HepG2 (cell line): Measurements from ENCODE around the gene ZBTB2. TPM values are rescaled to one million over a fixed set of nuclear protein-coding genes. Genes with fewer than 3 reads are reported as not detected.

ENCODE experiments used
- CBX1 ChIP-seq: IDR thresholded peaks from one replicate; pipeline ENCODE4 v1.6.1; 2016; ENCODE audit warnings: antibody characterized with exemption, low read depth
- CC2D1A ChIP-seq: sonication (generic); formaldehyde crosslinking; IDR thresholded peaks from 2 replicates; pipeline ENCODE4 v1.8.1; 2023; ENCODE audit warnings: mild to moderate bottlenecking, missing genetic modification reagents
- FOXJ3 ChIP-seq: sonication (generic); formaldehyde crosslinking; IDR thresholded peaks from 2 replicates; pipeline ENCODE4 v1.4.0; 2020; ENCODE audit warnings: missing genetic modification reagents, mild to moderate bottlenecking, borderline replicate concordance
- GATAD2A ChIP-seq: IDR thresholded peaks from 2 replicates; pipeline ENCODE4 v1.6.1; 2016
- HMG20A ChIP-seq: IDR thresholded peaks from 2 replicates; pipeline ENCODE4 v1.6.1; 2016; ENCODE audit warnings: borderline replicate concordance
- HMGA1 ChIP-seq: sonication (generic); formaldehyde crosslinking; conservative IDR thresholded peaks from 2 replicates; pipeline ENCODE4 v1.4.0; 2020; ENCODE audit warnings: missing genetic modification reagents
- JUNB ChIP-seq: sonication (generic); formaldehyde crosslinking; IDR thresholded peaks from 2 replicates; pipeline ENCODE4 v1.8.0; 2022; ENCODE audit warnings: missing genetic modification reagents, mild to moderate bottlenecking, borderline replicate concordance
- KAT7 ChIP-seq: IDR thresholded peaks from 2 replicates; pipeline ENCODE4 v1.6.1; 2018; ENCODE audit warnings: borderline replicate concordance, missing compliant biosample characterization
- MYPOP ChIP-seq: sonication (generic); formaldehyde crosslinking; IDR thresholded peaks from 2 replicates; pipeline ENCODE4 v1.8.1; 2023; ENCODE audit warnings: mild to moderate bottlenecking, moderate library complexity, missing genetic modification reagents
- NCOA5 ChIP-seq: sonication (generic); formaldehyde crosslinking; IDR thresholded peaks from 2 replicates; pipeline ENCODE4 v1.4.0; 2020; ENCODE audit warnings: missing genetic modification reagents
- NFAT5 ChIP-seq: sonication (generic); formaldehyde crosslinking; IDR thresholded peaks from 2 replicates; pipeline ENCODE4 v1.4.0; 2020; ENCODE audit warnings: missing genetic modification reagents
- NFIB ChIP-seq: sonication (generic); formaldehyde crosslinking; IDR thresholded peaks from 2 replicates; pipeline ENCODE4 v1.9.0; 2021; ENCODE audit warnings: missing genetic modification reagents, mild to moderate bottlenecking, borderline replicate concordance
- NFYC ChIP-seq: IDR thresholded peaks from 2 replicates; pipeline ENCODE4 v1.6.1; 2016; ENCODE audit warnings: missing genetic modification reagents, missing compliant biosample characterization
- PRDM10 ChIP-seq: sonication (generic); formaldehyde crosslinking; IDR thresholded peaks from 2 replicates; pipeline ENCODE4 v1.4.0; 2020; ENCODE audit warnings: low read depth, missing genetic modification reagents
- REL ChIP-seq: sonication (generic); formaldehyde crosslinking; conservative IDR thresholded peaks from 2 replicates; pipeline ENCODE4 v1.8.0; 2022; ENCODE audit warnings: mild to moderate bottlenecking, missing genetic modification reagents, moderate library complexity
- ZBTB25 ChIP-seq: IDR thresholded peaks from 2 replicates; pipeline ENCODE4 v1.6.1; 2018; ENCODE audit warnings: missing genetic modification reagents
- ZMYM3 ChIP-seq: sonication (generic); formaldehyde crosslinking; IDR thresholded peaks from 2 replicates; pipeline ENCODE4 v1.5.1; 2020; ENCODE audit warnings: mild to moderate bottlenecking, missing genetic modification reagents
- ZNF205 ChIP-seq: IDR thresholded peaks from 2 replicates; pipeline ENCODE4 v1.6.1; 2018; ENCODE audit warnings: missing biosample characterization, missing genetic modification reagents
- ZNF761 ChIP-seq: sonication (generic); formaldehyde crosslinking; conservative IDR thresholded peaks from 2 replicates; pipeline ENCODE4 v1.4.0; 2020; ENCODE audit warnings: mild to moderate bottlenecking, missing genetic modification reagents
- polyA plus RNA-seq, 8 experiments: library from polyadenylated mRNA; depleted of rRNA in 3 of 8; stranded (reverse) in 7 of 8; unstranded in 1 of 8; fragments of >200 nt; fragmentation: Illumina TruSeq in 4 of 8; extraction: Trizol in 4 of 8; gene quantifications; 2 replicates each; pipeline versions ENCODE4 v1.2.1 to v1.2.3, GENCODE V29; 2011 to 2016; ENCODE audit warnings: low read depth in 4 of 8, missing spikeins in 1 of 8, mixed read lengths in 1 of 8; ENCODE audit not compliant: insufficient read depth in 1 of 8
- total RNA-seq, 5 experiments: library from RNA; depleted of rRNA; stranded (reverse); fragments of >200 nt; fragmentation: Illumina TruSeq; extraction: Trizol; gene quantifications; 2 replicates each; pipeline ENCODE4 v1.2.3, GENCODE V29; 2016; ENCODE audit warnings: low read depth in 1 of 5

Gene ZBTB2
- total and polyA plus RNA-seq, 2 of the 13 experiments (the other 11 are each of a cell fraction or from before 2014, with no cell fraction given), result 15.4 to 22.8 TPM

GRCh38 chr6:151389618-151390275, 1.6 kb downstream of the ZBTB2 start (continued):
- TF ChIP-seq CC2D1A (no peak), ZNF205 (CRISPR knock-in tag) (peak; percentile 12; the same call in 1 of the 2 replicates), CBX1 (no peak), FOXJ3 (CRISPR knock-in tag) (peak; percentile 65; the same call in 1 of the 2 replicates), NFAT5 (CRISPR knock-in tag) (peak; percentile 86; the same call in 1 of the 2 replicates), REL (CRISPR knock-in tag) (peak; percentile 88), ZBTB25 (CRISPR knock-in tag) (no peak; the same call in 1 of the 2 replicates), ZMYM3 (CRISPR knock-in tag) (peak; percentile 52; the same call in 1 of the 2 replicates), JUNB (no peak; the same call in 1 of the 2 replicates), GATAD2A (no peak; the same call in 1 of the 2 replicates), HMGA1 (no peak), NFYC (CRISPR knock-in tag) (no peak), PRDM10 (CRISPR knock-in tag) (no peak), NCOA5 (CRISPR knock-in tag) (no peak), NFIB (no peak), MYPOP (CRISPR knock-in tag) (no peak), HMG20A (CRISPR knock-in tag) (no peak), ZNF761 (CRISPR knock-in tag) (peak; percentile 70), KAT7 (CRISPR knock-in tag) (0 out of 2 replicates have a peak, but pooled peaks have one; percentile 77)
